GM19438 (cell line): ENCODE results near the gene PSMD14.
"Not testable (repeated sequence)": the region's sequence is repeated elsewhere in the genome, so short reads cannot be mapped to it uniquely, and the experiment has no call there.

Experiments used
- ATAC-seq: cut with Tn5 transposase; IDR thresholded peaks from one replicate; pipeline ENCODE4 v1.9.1; 2021; ENCODE audit warnings: low read depth; ENCODE audit not compliant: unreplicated experiment

PSMD14 gene

GRCh38 chr2:161332371-161332967, 24.2 kb downstream of the PSMD14 start:
- ATAC-seq, result no peak

GRCh38 chr2:161335626-161336025, 27.4 kb downstream of the PSMD14 start:
- no peak for ATAC-seq

GRCh38 chr2:161337247-161337646, 29.0 kb downstream of the PSMD14 start:
- no peak for ATAC-seq

- not testable (repeated sequence) for ATAC-seq
Measured at GRCh38 chr2:161339532-161339931, 31.3 kb downstream of the PSMD14 start.

- ATAC-seq, result not testable (repeated sequence)
Measured at GRCh38 chr2:161340930-161341413, 32.7 kb downstream of the PSMD14 start.

- no peak for ATAC-seq
Measured at GRCh38 chr2:161343235-161343634, 35.0 kb downstream of the PSMD14 start.

- ATAC-seq, result no peak
Measured at GRCh38 chr2:161344692-161345091, 36.5 kb downstream of the PSMD14 start.

GRCh38 chr2:161351678-161352077, 43.5 kb downstream of the PSMD14 start:
- no peak for ATAC-seq

GRCh38 chr2:161352719-161353118, 44.5 kb downstream of the PSMD14 start:
- ATAC-seq, result no peak

GRCh38 chr2:161353543-161353942, 45.3 kb downstream of the PSMD14 start:
- no peak for ATAC-seq

- ATAC-seq, result no peak
Measured at GRCh38 chr2:161354106-161354505, 45.9 kb downstream of the PSMD14 start.

GRCh38 chr2:161355106-161355505, 46.9 kb downstream of the PSMD14 start:
- ATAC-seq, result no peak

GRCh38 chr2:161355983-161356382, 47.8 kb downstream of the PSMD14 start:
- no peak for ATAC-seq

GRCh38 chr2:161357097-161357496, 48.9 kb downstream of the PSMD14 start:
- no peak for ATAC-seq

GRCh38 chr2:161358838-161359237, 50.6 kb downstream of the PSMD14 start:
- ATAC-seq, result no peak

- not testable (repeated sequence) for ATAC-seq
Measured at GRCh38 chr2:161360095-161360654, 52.0 kb downstream of the PSMD14 start.

GRCh38 chr2:161362568-161363166, 54.4 kb downstream of the PSMD14 start:
- no peak for ATAC-seq

GRCh38 chr2:161367675-161368074, 59.5 kb downstream of the PSMD14 start:
- no peak for ATAC-seq

- ATAC-seq, result no peak
Measured at GRCh38 chr2:161369311-161369710, 61.1 kb downstream of the PSMD14 start.

- ATAC-seq, result no peak
Measured at GRCh38 chr2:161370981-161371380, 62.8 kb downstream of the PSMD14 start.

- ATAC-seq, result no peak
Measured at GRCh38 chr2:161371869-161372268, 63.6 kb downstream of the PSMD14 start.

- no peak for ATAC-seq
Measured at GRCh38 chr2:161373942-161374341, 65.7 kb downstream of the PSMD14 start.
